HepG2 (cell line): ENCODE data around the gene MNAT1. TPM values are rescaled to one million over a fixed set of nuclear protein-coding genes. Genes with fewer than 3 reads are reported as not detected.

Source experiments
- JARID2 ChIP-seq: sonication (generic); formaldehyde crosslinking; IDR thresholded peaks from 2 replicates; pipeline ENCODE4 v1.8.1; 2023; ENCODE audit warnings: missing genetic modification reagents, inconsistent platforms; ENCODE audit not compliant: insufficient replicate concordance
- KDM1A ChIP-seq: IDR thresholded peaks from 2 replicates; pipeline ENCODE4 v1.6.1; 2016; ENCODE audit warnings: missing compliant biosample characterization
- MAFK ChIP-seq, 2 experiments: IDR thresholded peaks in 1 of 2; conservative IDR thresholded peaks in 1 of 2; 2 replicates each; pipeline ENCODE4 v1.6.1; 2011; ENCODE audit warnings: improper control_type of control experiment in 2 of 2, low read length in 2 of 2
- MEIS1 ChIP-seq: sonication (generic); formaldehyde crosslinking; IDR thresholded peaks from 2 replicates; pipeline ENCODE4 v1.9.0; 2021; ENCODE audit warnings: mild to moderate bottlenecking, missing genetic modification reagents, moderate library complexity, borderline replicate concordance
- MIER3 ChIP-seq: IDR thresholded peaks from 2 replicates; pipeline ENCODE4 v1.6.1; 2016; ENCODE audit warnings: missing compliant biosample characterization, borderline replicate concordance
- NFE2L2 ChIP-seq: fragments of 150-350 bp; IDR thresholded peaks from 2 replicates; pipeline ENCODE4 v1.6.1; 2014; ENCODE audit warnings: low read length
- XRCC5 ChIP-seq: fragments of 200-400 bp; formaldehyde crosslinking; optimal IDR thresholded peaks from 2 replicates; pipeline ENCODE3; 2017; ENCODE audit warnings: mild to moderate bottlenecking, low read length
- ZBTB25 ChIP-seq: IDR thresholded peaks from 2 replicates; pipeline ENCODE4 v1.6.1; 2018; ENCODE audit warnings: missing genetic modification reagents
- ZBTB40 ChIP-seq, 2 experiments: fragments of 450-650 bp in 1 of 2; sonication (generic) in 1 of 2; formaldehyde crosslinking in 1 of 2; IDR thresholded peaks; 2 replicates each; pipeline versions ENCODE4 v1.6.1 to v1.8.0; 2016 to 2022; ENCODE audit warnings: antibody characterized with exemption in 1 of 2, mild to moderate bottlenecking in 1 of 2, missing genetic modification reagents in 1 of 2
- ZC3H4 ChIP-seq: sonication (generic); formaldehyde crosslinking; IDR thresholded peaks from 2 replicates; pipeline ENCODE4 v1.4.0; 2020; ENCODE audit warnings: missing genetic modification reagents, borderline replicate concordance
- ZEB1 ChIP-seq: IDR thresholded peaks from 2 replicates; pipeline ENCODE4 v1.6.1; 2012; ENCODE audit warnings: mild to moderate bottlenecking, low read depth, inconsistent platforms; ENCODE audit not compliant: insufficient replicate concordance
- ZFAT ChIP-seq: sonication (generic); formaldehyde crosslinking; conservative IDR thresholded peaks from 2 replicates; pipeline ENCODE4 v1.8.1; 2023; ENCODE audit warnings: missing genetic modification reagents, inconsistent platforms
- ZFP62 ChIP-seq: sonication (generic); formaldehyde crosslinking; IDR thresholded peaks from 2 replicates; pipeline ENCODE4 v1.4.0; 2020; ENCODE audit warnings: missing genetic modification reagents
- ZNF138 ChIP-seq: sonication (generic); formaldehyde crosslinking; IDR thresholded peaks from 2 replicates; pipeline ENCODE4 v1.5.0; 2020; ENCODE audit warnings: mild to moderate bottlenecking, low read depth, missing genetic modification reagents
- ZNF343 ChIP-seq: sonication (generic); formaldehyde crosslinking; IDR thresholded peaks from 2 replicates; pipeline ENCODE4 v1.4.0; 2020; ENCODE audit warnings: mild to moderate bottlenecking, missing genetic modification reagents
- ZNF468 ChIP-seq: sonication (generic); formaldehyde crosslinking; IDR thresholded peaks from 2 replicates; pipeline ENCODE4 v1.8.0; 2022; ENCODE audit warnings: mild to moderate bottlenecking, moderate library complexity, missing genetic modification reagents
- ZNF512 ChIP-seq: sonication (generic); formaldehyde crosslinking; IDR thresholded peaks from 2 replicates; pipeline ENCODE4 v1.4.0; 2020; ENCODE audit warnings: mild to moderate bottlenecking, missing genetic modification reagents
- ZNF549 ChIP-seq: sonication (generic); formaldehyde crosslinking; IDR thresholded peaks from 2 replicates; pipeline ENCODE4 v1.5.0; 2020; ENCODE audit warnings: missing genetic modification reagents
- ZSCAN25 ChIP-seq: sonication (generic); formaldehyde crosslinking; IDR thresholded peaks from 2 replicates; pipeline ENCODE4 v1.8.0; 2022; ENCODE audit warnings: mild to moderate bottlenecking, missing genetic modification reagents
- polyA plus RNA-seq, 8 experiments: library from polyadenylated mRNA; depleted of rRNA in 3 of 8; stranded (reverse) in 7 of 8; unstranded in 1 of 8; fragments of >200 nt; fragmentation: Illumina TruSeq in 4 of 8; extraction: Trizol in 4 of 8; gene quantifications; 2 replicates each; pipeline versions ENCODE4 v1.2.1 to v1.2.3, GENCODE V29; 2011 to 2016; ENCODE audit warnings: low read depth in 4 of 8, missing spikeins in 1 of 8, mixed read lengths in 1 of 8; ENCODE audit not compliant: insufficient read depth in 1 of 8
- total RNA-seq, 5 experiments: library from RNA; depleted of rRNA; stranded (reverse); fragments of >200 nt; fragmentation: Illumina TruSeq; extraction: Trizol; gene quantifications; 2 replicates each; pipeline ENCODE4 v1.2.3, GENCODE V29; 2016; ENCODE audit warnings: low read depth in 1 of 5

Gene MNAT1
- total and polyA plus RNA-seq, 2 of the 13 experiments (the other 11 are each of a cell fraction or from before 2014, with no cell fraction given) = 49.2 to 94.8 TPM

- no peak for TF ChIP-seq ZBTB40 (IDR thresholded peaks at IDR 0.05)
- no peak for TF ChIP-seq ZBTB40 (CRISPR knock-in tag; IDR thresholded peaks at IDR 0.05)
- no peak for TF ChIP-seq NFE2L2
- no peak for TF ChIP-seq XRCC5
- no peak for TF ChIP-seq ZFAT
- no peak for TF ChIP-seq ZC3H4 (CRISPR knock-in tag)
- TF ChIP-seq ZFP62 = no peak
- no peak for TF ChIP-seq ZNF512
- no peak for TF ChIP-seq ZNF468 (CRISPR knock-in tag)
- no peak for TF ChIP-seq MAFK (conservative IDR thresholded peaks at IDR 0.05 in 1 of 2, IDR thresholded peaks at IDR 0.05 in 1 of 2; ENCODE audit: low read length in 2 of 2)
- TF ChIP-seq MEIS1 (CRISPR knock-in tag) = no peak
- TF ChIP-seq ZNF138 = no peak
- no peak for TF ChIP-seq JARID2 (CRISPR knock-in tag)
- no peak for TF ChIP-seq KDM1A (CRISPR knock-in tag)
- no peak for TF ChIP-seq ZNF549 (CRISPR knock-in tag)
- TF ChIP-seq ZEB1 = no peak
- TF ChIP-seq ZSCAN25 = no peak
- TF ChIP-seq ZNF343 (CRISPR knock-in tag) = no peak
- no peak for TF ChIP-seq MIER3 (CRISPR knock-in tag)
- TF ChIP-seq ZBTB25 (CRISPR knock-in tag) = no peak
Measured at GRCh38 chr14:60819575-60819974, 85.0 kb downstream of the MNAT1 start (continued).
